ENCODE measurements around the gene NAGS.

NAGS gene

DNA sequence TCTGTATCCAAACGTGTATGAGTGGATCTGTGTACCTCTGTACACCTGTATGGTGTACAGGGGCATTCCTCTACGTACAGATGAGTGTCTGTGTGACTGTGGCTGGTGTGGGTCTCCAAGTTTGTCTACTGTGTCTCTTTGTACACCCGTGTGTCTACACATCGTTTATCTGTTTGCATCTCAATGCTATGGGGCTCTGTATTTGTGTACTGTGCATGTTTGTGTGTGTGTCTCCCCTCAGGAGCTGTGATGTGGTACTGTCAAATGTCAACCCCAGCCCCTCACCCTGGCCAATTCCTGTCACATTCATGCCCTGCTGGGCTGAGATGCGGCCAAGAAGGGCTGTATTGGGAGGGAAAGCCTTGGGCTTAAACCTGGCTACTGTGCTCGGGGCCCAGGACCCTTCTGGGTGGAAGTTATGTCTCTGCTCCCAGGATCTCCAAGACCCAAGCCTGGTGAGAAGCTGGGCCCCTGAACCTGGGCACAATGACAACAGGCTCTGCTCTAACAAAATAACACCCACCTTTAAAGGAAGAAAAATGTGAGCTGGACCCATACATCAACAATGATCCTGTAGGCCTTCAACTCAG is 3.5 kb upstream of the NAGS start:
- no peak overlapping the region for H3K27ac ChIP-seq (ENCODE audit: low read depth, low read length)
- no peaks in the 10 kb centered on the region for H3K9me3 ChIP-seq (ENCODE audit: insufficient read depth, low read depth, low read length)
- H3K9ac ChIP-seq (ENCODE audit: low read depth, low read length) = no peak overlapping the region
- H3K4me3 ChIP-seq (ENCODE audit: low read length) = no peak overlapping the region
- 87% methylated on average over 6 of the region's 6 CpGs for WGBS
- H3K27me3 ChIP-seq (ENCODE audit: insufficient read depth, low read length) = peaks cover 25% of the 10 kb centered on the region
- H3K4me1 ChIP-seq (ENCODE audit: insufficient read depth, low read length) = peaks cover 3% of the 10 kb centered on the region; the same call in 1 of the 2 replicates
- H3K36me3 ChIP-seq (ENCODE audit: insufficient read depth, low read length) = no peaks in the 10 kb centered on the region

- H3K9ac ChIP-seq (ENCODE audit: low read depth, low read length) = no peak overlapping the region
- H3K4me1 ChIP-seq (ENCODE audit: insufficient read depth, low read length) = peaks cover 3% of the 10 kb centered on the region; the same call in 1 of the 2 replicates
- 92% methylated on average over 2 of the region's 2 CpGs for WGBS
- H3K4me3 ChIP-seq (ENCODE audit: low read length) = no peak overlapping the region
- H3K27me3 ChIP-seq (ENCODE audit: insufficient read depth, low read length) = peaks cover 30% of the 10 kb centered on the region
- H3K27ac ChIP-seq (ENCODE audit: low read depth, low read length) = no peak overlapping the region
- no peaks in the 10 kb centered on the region for H3K9me3 ChIP-seq (ENCODE audit: insufficient read depth, low read depth, low read length)
- H3K36me3 ChIP-seq (ENCODE audit: insufficient read depth, low read length) = no peaks in the 10 kb centered on the region
Measured at GRCh38 chr17:44001461-44001920, 2.9 kb upstream of the NAGS start.

GRCh38 chr17:44002141-44002848 is 2.1 kb upstream of the NAGS start:
- Histone ChIP-seq H3K9me3 (ENCODE audit: insufficient read depth, low read depth, low read length) (no peaks in the 10 kb centered on the region), H3K36me3 (ENCODE audit: insufficient read depth, low read length) (no peaks in the 10 kb centered on the region), H3K4me1 (ENCODE audit: insufficient read depth, low read length) (peaks cover 3% of the 10 kb centered on the region; the same call in 1 of the 2 replicates), H3K27me3 (ENCODE audit: insufficient read depth, low read length) (peaks cover 32% of the 10 kb centered on the region), H3K27ac (ENCODE audit: low read depth, low read length) (no peak overlapping the region), H3K4me3 (ENCODE audit: low read length) (no peak overlapping the region), H3K9ac (ENCODE audit: low read depth, low read length) (no peak overlapping the region)
- WGBS = 82% methylated on average over 9 of the region's 9 CpGs

DNA sequence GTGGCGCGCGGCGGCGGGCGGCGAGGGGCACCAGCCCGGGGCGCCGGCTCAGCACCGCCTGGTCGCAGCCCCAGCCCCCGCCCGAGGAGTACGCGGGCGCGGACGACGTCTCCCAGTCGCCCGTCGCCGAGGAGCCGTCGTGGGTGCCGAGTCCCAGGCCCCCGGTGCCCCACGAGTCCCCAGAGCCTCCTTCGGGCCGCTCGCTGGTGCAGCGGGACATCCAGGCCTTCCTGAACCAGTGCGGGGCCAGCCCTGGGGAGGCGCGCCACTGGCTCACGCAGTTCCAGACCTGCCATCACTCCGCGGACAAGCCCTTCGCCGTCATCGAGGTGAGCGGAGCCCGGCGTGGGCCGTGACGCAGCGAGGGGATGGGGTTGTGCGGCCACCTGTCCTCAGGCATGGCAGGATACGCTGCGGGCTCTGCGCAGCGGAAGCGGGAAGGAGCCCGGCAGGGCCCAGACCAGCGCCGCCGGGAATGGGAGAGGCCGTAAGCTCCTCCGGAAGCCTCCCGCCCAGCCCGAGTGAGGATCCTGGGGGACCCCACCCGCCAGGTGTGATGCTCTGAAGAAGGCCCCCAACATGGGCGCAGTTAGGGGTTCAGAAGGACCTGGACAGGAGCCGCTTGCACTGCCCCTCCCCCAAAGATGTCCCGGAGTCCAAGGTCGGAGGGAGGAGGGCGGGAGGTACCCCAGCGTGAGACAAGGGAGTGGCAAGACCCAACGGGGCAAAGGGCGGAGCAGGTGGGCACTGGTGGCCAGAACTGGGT is 522 bp downstream of the NAGS start:
- no peaks in the 10 kb centered on the region for H3K36me3 ChIP-seq (ENCODE audit: insufficient read depth, low read length)
- H3K4me3 ChIP-seq (ENCODE audit: low read length) = peak overlapping the region; percentile 76
- 2% methylated on average over 71 of the region's 71 CpGs for WGBS
- H3K9ac ChIP-seq (ENCODE audit: low read depth, low read length) = no peak overlapping the region
- H3K9me3 ChIP-seq (ENCODE audit: insufficient read depth, low read depth, low read length) = no peaks in the 10 kb centered on the region
- peaks cover 32% of the 10 kb centered on the region for H3K27me3 ChIP-seq (ENCODE audit: insufficient read depth, low read length)
- H3K4me1 ChIP-seq (ENCODE audit: insufficient read depth, low read length) = peaks cover 11% of the 10 kb centered on the region
- H3K27ac ChIP-seq (ENCODE audit: low read depth, low read length) = no peak overlapping the region

DNA sequence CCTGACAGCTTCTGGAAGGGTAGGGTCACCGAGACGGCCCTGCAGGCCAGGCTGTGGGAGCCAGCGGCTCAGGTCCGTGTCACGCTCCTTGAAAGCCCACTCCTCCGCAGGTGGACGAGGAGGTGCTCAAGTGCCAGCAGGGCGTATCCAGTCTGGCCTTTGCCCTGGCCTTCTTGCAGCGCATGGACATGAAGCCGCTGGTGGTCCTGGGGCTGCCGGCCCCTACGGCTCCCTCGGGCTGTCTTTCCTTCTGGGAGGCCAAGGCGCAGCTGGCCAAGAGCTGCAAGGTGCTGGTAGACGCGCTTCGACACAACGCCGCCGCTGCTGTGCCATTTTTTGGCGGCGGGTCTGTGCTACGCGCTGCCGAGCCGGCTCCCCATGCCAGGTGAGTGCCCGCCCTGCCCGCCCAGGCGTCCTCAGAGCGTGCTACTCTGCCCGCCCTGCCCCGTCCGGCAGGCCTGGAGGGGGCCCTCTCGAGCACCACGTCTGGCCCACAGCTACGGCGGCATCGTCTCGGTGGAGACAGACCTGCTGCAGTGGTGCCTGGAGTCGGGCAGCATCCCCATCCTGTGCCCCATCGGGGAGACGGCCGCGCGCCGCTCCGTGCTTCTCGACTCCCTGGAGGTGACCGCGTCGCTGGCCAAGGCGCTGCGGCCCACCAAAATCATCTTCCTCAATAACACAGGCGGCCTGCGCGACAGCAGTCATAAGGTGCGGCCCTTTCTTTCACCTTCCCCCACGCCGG is 1.3 kb downstream of the NAGS start:
- peaks cover 32% of the 10 kb centered on the region for H3K27me3 ChIP-seq (ENCODE audit: insufficient read depth, low read length)
- 2% methylated on average over 59 of the region's 59 CpGs for WGBS
- 0 out of 2 replicates have a peak overlapping the region, but pooled peaks have one; percentile 56 for H3K9ac ChIP-seq (ENCODE audit: low read depth, low read length)
- H3K9me3 ChIP-seq (ENCODE audit: insufficient read depth, low read depth, low read length) = no peaks in the 10 kb centered on the region
- no peak overlapping the region for H3K27ac ChIP-seq (ENCODE audit: low read depth, low read length)
- H3K36me3 ChIP-seq (ENCODE audit: insufficient read depth, low read length) = peaks cover 5% of the 10 kb centered on the region; the same call in 1 of the 2 replicates
- peak overlapping the region; percentile 76 for H3K4me3 ChIP-seq (ENCODE audit: low read length)
- H3K4me1 ChIP-seq (ENCODE audit: insufficient read depth, low read length) = peaks cover 11% of the 10 kb centered on the region

- H3K27me3 ChIP-seq (ENCODE audit: insufficient read depth, low read length) = peaks cover 32% of the 10 kb centered on the region
- H3K4me3 ChIP-seq (ENCODE audit: low read length) = peak overlapping the region; percentile 76
- H3K9me3 ChIP-seq (ENCODE audit: insufficient read depth, low read depth, low read length) = no peaks in the 10 kb centered on the region
- H3K36me3 ChIP-seq (ENCODE audit: insufficient read depth, low read length) = peaks cover 8% of the 10 kb centered on the region; the same call in 1 of the 2 replicates
- peaks cover 11% of the 10 kb centered on the region for H3K4me1 ChIP-seq (ENCODE audit: insufficient read depth, low read length)
- 0 out of 2 replicates have a peak overlapping the region, but pooled peaks have one; percentile 56 for H3K9ac ChIP-seq (ENCODE audit: low read depth, low read length)
- under 1% methylated on average over 21 of the region's 21 CpGs for WGBS
- H3K27ac ChIP-seq (ENCODE audit: low read depth, low read length) = no peak overlapping the region
Measured at GRCh38 chr17:44006272-44006597, 1.8 kb downstream of the NAGS start.

DNA sequence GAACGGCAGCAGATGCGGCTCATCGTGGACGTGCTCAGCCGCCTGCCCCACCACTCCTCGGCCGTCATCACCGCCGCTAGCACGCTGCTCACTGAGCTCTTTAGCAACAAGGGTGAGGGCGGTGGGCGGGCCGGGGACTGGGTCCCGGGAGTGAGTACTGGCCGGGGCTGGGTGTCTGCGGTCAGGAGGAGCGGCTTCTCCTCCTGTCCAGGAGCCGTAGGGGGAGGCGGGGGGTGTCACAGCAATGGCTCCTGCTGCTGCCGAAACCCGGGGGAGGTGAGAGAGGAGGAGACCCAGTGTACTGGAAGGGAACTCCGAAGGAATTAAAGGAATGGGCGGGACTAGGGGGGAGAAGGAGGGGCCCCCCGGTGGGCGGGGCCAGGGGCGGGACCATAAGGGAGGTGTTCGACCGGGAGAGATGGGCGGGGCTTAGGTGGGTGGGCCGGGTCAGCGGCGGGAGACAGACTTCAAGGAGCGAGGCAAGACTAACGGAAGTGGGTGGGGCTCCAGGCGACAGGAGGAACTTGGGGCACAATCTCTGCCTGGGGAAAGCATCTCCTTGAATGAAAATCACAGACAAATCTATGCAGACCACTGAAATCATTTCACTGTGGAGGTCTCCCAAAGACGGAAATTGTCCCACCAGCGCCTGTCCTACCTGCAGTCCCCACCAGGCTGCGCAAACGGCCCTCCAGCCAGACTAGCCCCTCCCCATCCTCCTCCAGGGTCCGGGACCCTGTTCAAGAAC is 2.4 kb downstream of the NAGS start:
- Histone ChIP-seq H3K9me3 (ENCODE audit: insufficient read depth, low read depth, low read length) (no peaks in the 10 kb centered on the region), H3K9ac (ENCODE audit: low read depth, low read length) (peak overlapping the region; percentile 56), H3K36me3 (ENCODE audit: insufficient read depth, low read length) (peaks cover 12% of the 10 kb centered on the region), H3K27ac (ENCODE audit: low read depth, low read length) (no peak overlapping the region), H3K4me1 (ENCODE audit: insufficient read depth, low read length) (peaks cover 11% of the 10 kb centered on the region), H3K27me3 (ENCODE audit: insufficient read depth, low read length) (peaks cover 32% of the 10 kb centered on the region), H3K4me3 (ENCODE audit: low read length) (peak overlapping the region; percentile 76)
- WGBS = under 1% methylated on average over 39 of the region's 40 CpGs

GRCh38 chr17:44007346-44008204 is 3.2 kb downstream of the NAGS start:
- 7% methylated on average over 37 of the region's 37 CpGs for WGBS
- peak overlapping the region; percentile 76 for H3K4me3 ChIP-seq (ENCODE audit: low read length)
- peaks cover 15% of the 10 kb centered on the region for H3K36me3 ChIP-seq (ENCODE audit: insufficient read depth, low read length)
- H3K27ac ChIP-seq (ENCODE audit: low read depth, low read length) = no peak overlapping the region
- peak overlapping the region; percentile 43 for H3K9ac ChIP-seq (ENCODE audit: low read depth, low read length)
- H3K9me3 ChIP-seq (ENCODE audit: insufficient read depth, low read depth, low read length) = no peaks in the 10 kb centered on the region
- peaks cover 11% of the 10 kb centered on the region for H3K4me1 ChIP-seq (ENCODE audit: insufficient read depth, low read length)
- H3K27me3 ChIP-seq (ENCODE audit: insufficient read depth, low read length) = peaks cover 32% of the 10 kb centered on the region

DNA sequence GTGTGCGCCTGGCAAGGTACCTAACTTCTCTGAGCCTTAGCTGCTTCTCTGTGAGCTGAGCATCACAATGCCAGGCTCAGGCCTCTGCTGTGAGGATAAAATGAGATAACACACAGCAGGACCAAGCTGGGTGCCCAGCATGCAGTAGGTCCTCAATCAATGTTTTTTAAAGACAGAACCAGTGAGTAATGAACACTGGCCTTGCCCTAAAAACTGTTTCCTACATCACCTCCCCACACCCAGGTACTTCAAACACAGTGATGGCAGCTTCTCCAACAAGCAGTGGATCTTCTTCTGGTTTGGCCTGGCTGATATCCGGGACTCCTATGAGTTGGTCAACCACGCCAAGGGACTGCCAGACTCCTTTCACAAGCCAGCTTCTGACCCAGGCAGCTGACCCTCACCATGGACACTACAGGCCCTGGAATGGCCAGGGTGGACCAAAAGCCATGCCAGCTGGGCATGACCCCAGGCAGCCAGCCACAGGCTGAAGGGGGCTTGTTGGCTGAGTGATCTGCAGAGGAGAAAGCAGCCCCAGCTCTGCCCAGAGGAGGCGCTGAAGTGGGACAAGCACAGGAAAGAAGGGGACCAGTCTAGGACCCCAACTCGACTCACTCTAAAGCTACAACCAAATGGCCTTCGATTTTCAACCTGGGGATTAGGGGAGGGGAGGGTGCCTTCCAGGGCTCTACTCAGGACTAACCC is 3.9 kb downstream of the NAGS start:
- Histone ChIP-seq H3K27me3 (ENCODE audit: insufficient read depth, low read length) (peaks cover 32% of the 10 kb centered on the region), H3K9ac (ENCODE audit: low read depth, low read length) (no peak overlapping the region), H3K9me3 (ENCODE audit: insufficient read depth, low read depth, low read length) (no peaks in the 10 kb centered on the region), H3K4me3 (ENCODE audit: low read length) (peak overlapping the region; percentile 76), H3K4me1 (ENCODE audit: insufficient read depth, low read length) (peaks cover 11% of the 10 kb centered on the region), H3K27ac (ENCODE audit: low read depth, low read length) (no peak overlapping the region), H3K36me3 (ENCODE audit: insufficient read depth, low read length) (peaks cover 15% of the 10 kb centered on the region)
- 89% methylated on average over 4 of the region's 6 CpGs for WGBS

Data from HUES64 (cell line).